ENCODE data around the gene ENTHD1.

DNA sequence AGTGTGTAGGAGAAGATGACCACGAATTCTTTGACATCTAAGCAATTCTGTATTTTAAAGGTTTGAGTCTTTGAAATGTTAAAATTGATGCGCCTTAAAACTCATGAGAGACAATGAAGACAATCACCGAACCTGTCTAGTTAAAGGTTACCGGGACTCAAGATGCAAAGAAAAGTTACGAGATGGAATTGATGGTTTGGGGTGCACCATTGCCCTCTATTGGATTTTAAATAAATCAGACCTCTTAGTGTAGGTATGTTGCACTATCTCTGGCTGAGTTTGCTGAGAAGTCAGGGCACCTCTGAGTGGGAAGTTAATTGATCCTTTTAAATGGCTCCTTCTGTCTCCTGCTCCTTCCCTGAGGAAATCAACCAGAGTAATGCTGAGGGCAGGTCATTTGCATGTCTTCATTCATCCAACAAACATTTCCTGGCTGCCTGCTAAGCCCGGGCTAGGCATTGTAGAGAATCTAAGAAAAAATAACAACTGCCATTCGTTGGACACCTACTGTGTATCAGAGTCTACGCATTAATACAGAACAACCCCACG lies 47.3 kb upstream of the ENTHD1 start:
- TF ChIP-seq, protein P1, sequence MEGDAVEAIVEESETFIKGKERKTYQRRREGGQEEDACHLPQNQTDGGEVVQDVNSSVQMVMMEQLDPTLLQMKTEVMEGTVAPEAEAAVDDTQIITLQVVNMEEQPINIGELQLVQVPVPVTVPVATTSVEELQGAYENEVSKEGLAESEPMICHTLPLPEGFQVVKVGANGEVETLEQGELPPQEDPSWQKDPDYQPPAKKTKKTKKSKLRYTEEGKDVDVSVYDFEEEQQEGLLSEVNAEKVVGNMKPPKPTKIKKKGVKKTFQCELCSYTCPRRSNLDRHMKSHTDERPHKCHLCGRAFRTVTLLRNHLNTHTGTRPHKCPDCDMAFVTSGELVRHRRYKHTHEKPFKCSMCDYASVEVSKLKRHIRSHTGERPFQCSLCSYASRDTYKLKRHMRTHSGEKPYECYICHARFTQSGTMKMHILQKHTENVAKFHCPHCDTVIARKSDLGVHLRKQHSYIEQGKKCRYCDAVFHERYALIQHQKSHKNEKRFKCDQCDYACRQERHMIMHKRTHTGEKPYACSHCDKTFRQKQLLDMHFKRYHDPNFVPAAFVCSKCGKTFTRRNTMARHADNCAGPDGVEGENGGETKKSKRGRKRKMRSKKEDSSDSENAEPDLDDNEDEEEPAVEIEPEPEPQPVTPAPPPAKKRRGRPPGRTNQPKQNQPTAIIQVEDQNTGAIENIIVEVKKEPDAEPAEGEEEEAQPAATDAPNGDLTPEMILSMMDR (IDR thresholded peaks at IDR 0.05): no peak
- TF ChIP-seq POLR2A (IDR thresholded peaks at IDR 0.05): no peak

All from stomach (tissue), 4 donors.